HG02840 (cell line): Measurements from ENCODE around the gene DNA2.
"Not testable (repeated sequence)": the region's sequence is repeated elsewhere in the genome, so short reads cannot be mapped to it uniquely, and the experiment has no call there.

Experiments used
- ATAC-seq: cut with Tn5 transposase; IDR thresholded peaks from one replicate; pipeline ENCODE4 v1.9.1; 2021; ENCODE audit warnings: mild to moderate bottlenecking, moderate library complexity, moderate number of reproducible peaks; ENCODE audit not compliant: unreplicated experiment, low FRiP score

The DNA2 gene

GRCh38 chr10:68449698-68450097 is 22.1 kb downstream of the DNA2 start:
- ATAC-seq, result not testable (repeated sequence)

- ATAC-seq, result no peak
Observed at GRCh38 chr10:68446179-68446578, 25.6 kb downstream of the DNA2 start.

GRCh38 chr10:68442971-68443370 is 28.8 kb downstream of the DNA2 start:
- ATAC-seq, result no peak

- ATAC-seq, result no peak
Observed at GRCh38 chr10:68440898-68441297, 30.9 kb downstream of the DNA2 start.

- ATAC-seq, result no peak
Observed at GRCh38 chr10:68435803-68436202, 36.0 kb downstream of the DNA2 start.

GRCh38 chr10:68434657-68435056 is 37.1 kb downstream of the DNA2 start:
- ATAC-seq, result no peak

GRCh38 chr10:68428396-68429104 is 43.2 kb downstream of the DNA2 start:
- ATAC-seq, result no peak

GRCh38 chr10:68424454-68425014 is 47.2 kb downstream of the DNA2 start:
- ATAC-seq, result no peak

- ATAC-seq, result no peak
Observed at GRCh38 chr10:68423522-68423921, 48.3 kb downstream of the DNA2 start.

GRCh38 chr10:68419376-68419775 is 52.4 kb downstream of the DNA2 start:
- no peak for ATAC-seq

GRCh38 chr10:68408898-68409518 is 62.8 kb downstream of the DNA2 start:
- ATAC-seq, result no peak

- ATAC-seq, result peak; percentile 92
Observed at GRCh38 chr10:68406815-68407548, 64.8 kb downstream of the DNA2 start, which contains the start of gene RUFY2. Gene RUFY2, minus strand, starts transcription at chr10:68407277. Its CDS starts 88 bp downstream, at chr10:68407189.

GRCh38 chr10:68406111-68406814 is 65.5 kb downstream of the DNA2 start:
- peak; percentile 31 for ATAC-seq

- ATAC-seq, result no peak
Observed at GRCh38 chr10:68403701-68404100, 68.1 kb downstream of the DNA2 start.

- ATAC-seq, result no peak
Observed at GRCh38 chr10:68402276-68402675, 69.5 kb downstream of the DNA2 start.

- ATAC-seq, result no peak
Observed at GRCh38 chr10:68397005-68397404, 74.8 kb downstream of the DNA2 start.

- ATAC-seq, result no peak
Observed at GRCh38 chr10:68385740-68386139, 86.0 kb downstream of the DNA2 start.

- ATAC-seq, result no peak
Observed at GRCh38 chr10:68371604-68372003, 100.2 kb downstream of the DNA2 start.

GRCh38 chr10:68367121-68367520 is 104.7 kb downstream of the DNA2 start:
- no peak for ATAC-seq

- ATAC-seq, result no peak
Observed at GRCh38 chr10:68366600-68366999, 105.2 kb downstream of the DNA2 start.
